Subcutaneous adipose tissue (tissue), 4 donors: ENCODE data around the gene CAPZA2. TPM values are rescaled to one million over a fixed set of nuclear protein-coding genes. Genes with fewer than 3 reads are reported as not detected.

Experiments
- CTCF ChIP-seq: fragments of 450-650 bp; IDR thresholded peaks from one replicate; pipeline ENCODE4 v1.5.1; 2016; ENCODE audit warnings: low read depth, mild to moderate bottlenecking, control low read depth, antibody characterized with exemption, moderate library complexity
- total RNA-seq, 4 donors: library from RNA; depleted of rRNA; stranded (reverse); fragments of >200 nt; gene quantifications; one replicate each; pipeline ENCODE4 v1.1.0, GENCODE V29; 2016

CAPZA2 gene
- total RNA-seq: 100 to 1,000 TPM; 106 to 209 (median 156) TPM

- no peak for TF ChIP-seq CTCF
These were observed at the start of gene CAPZA2 for GRCh38 chr7:116862234-116862950. Gene CAPZA2, plus strand, starts transcription at chr7:116862587. Its CDS starts 25 bp downstream, at chr7:116862612.

GRCh38 chr7:116812860-116813259, 49.5 kb upstream of the CAPZA2 start:
- TF ChIP-seq CTCF: no peak

GRCh38 chr7:116815041-116815440, 47.3 kb upstream of the CAPZA2 start:
- no peak for TF ChIP-seq CTCF

- no peak for TF ChIP-seq CTCF
These were observed 42.2 kb upstream of the CAPZA2 start for GRCh38 chr7:116820149-116820548.

GRCh38 chr7:116824449-116824848, 37.9 kb upstream of the CAPZA2 start:
- TF ChIP-seq CTCF: no peak

GRCh38 chr7:116828281-116828680, 34.1 kb upstream of the CAPZA2 start:
- no peak for TF ChIP-seq CTCF

- TF ChIP-seq CTCF: no peak
These were observed 33.3 kb upstream of the CAPZA2 start for GRCh38 chr7:116829041-116829440.
